Measurements from ENCODE around the gene PEDS1.
A peak's percentile ranks its signal among the peaks of the same experiment; 100 is the strongest.

GRCh38 chr20:50191065-50191543 lies 37.6 kb upstream of the PEDS1 start:
- no peak for TF ChIP-seq EZH2 (IDR thresholded peaks at IDR 0.05; ENCODE audit: borderline replicate concordance, low read length)
- TF ChIP-seq CTCF (IDR thresholded peaks at IDR 0.05; ENCODE audit: low read length): peak; percentile 17; the same call in 1 of the 2 replicates

Data from OCI-LY1 (cell line).